ENCODE measurements around the gene SRP14. TPM values are rescaled to one million over a fixed set of nuclear protein-coding genes. Genes with fewer than 3 reads are reported as not detected.

Gene SRP14
- total and polyA plus RNA-seq, 9 donors, result 155 to 451 (median 215) TPM

GRCh38 chr15:40072216-40072990 lies 33.4 kb upstream of the SRP14 start:
- Histone ChIP-seq H3K36me3 (no peaks in the 10 kb centered on the region), H3K9me3 (no peaks in the 10 kb centered on the region), H3K27me3 (no peaks in the 10 kb centered on the region), H3K27ac (no peak overlapping the region), H3K4me3 (no peak overlapping the region), H3K4me1 (ENCODE audit: insufficient read depth) (peaks cover 12% of the 10 kb centered on the region)
- DNase-seq, result peak in 1 of 5 donors; percentile 36
- WGBS, 3 donors, result 77 to 79% (median 77%) methylated on average over 34 of the region's 34 CpGs
- intact Hi-C loops (cut with DNase I), result loop anchor here in 1 of 4 donors (5.0 kb wide), 1 partner anchor 35 kb away; the partner anchor contains the start of gene BMF
- no peak for TF ChIP-seq EP300 (IDR thresholded peaks at IDR 0.05)
- TF ChIP-seq CTCF (IDR thresholded peaks at IDR 0.05), result no peak
- TF ChIP-seq POLR2A (IDR thresholded peaks at IDR 0.05), result no peak

GRCh38 chr15:40070608-40071218 lies 31.7 kb upstream of the SRP14 start:
- DNase-seq, result no peak
- no peak overlapping the region for H3K4me3 ChIP-seq
- WGBS, 3 donors, result 93 to 94% (median 94%) methylated on average over 8 of the region's 8 CpGs
- H3K27ac ChIP-seq, result no peak overlapping the region
- H3K4me1 ChIP-seq (ENCODE audit: insufficient read depth), result peaks cover 10% of the 10 kb centered on the region
- intact Hi-C loops (cut with DNase I), result loop anchor here in 1 of 4 donors (5.0 kb wide), 1 partner anchor 37 kb away; the partner anchor contains the start of gene BMF
- no peak for TF ChIP-seq EP300 (IDR thresholded peaks at IDR 0.05)
- no peak for TF ChIP-seq POLR2A (IDR thresholded peaks at IDR 0.05)
- TF ChIP-seq CTCF (IDR thresholded peaks at IDR 0.05), result no peak
- H3K36me3 ChIP-seq, result no peaks in the 10 kb centered on the region
- H3K27me3 ChIP-seq, result no peaks in the 10 kb centered on the region
- H3K9me3 ChIP-seq, result no peaks in the 10 kb centered on the region

- intact Hi-C loops (cut with DNase I), result loop anchor here in 1 of 4 donors (5.0 kb wide), 1 partner anchor 37 kb away; the partner anchor contains the start of gene BMF
- Histone ChIP-seq H3K4me1 (ENCODE audit: insufficient read depth) (peaks cover 8% of the 10 kb centered on the region), H3K9me3 (no peaks in the 10 kb centered on the region), H3K27me3 (no peaks in the 10 kb centered on the region), H3K4me3 (no peak overlapping the region), H3K27ac (peak overlapping the region in 1 of 2 donors; percentile 74), H3K36me3 (no peaks in the 10 kb centered on the region)
- TF ChIP-seq EP300 (IDR thresholded peaks at IDR 0.05) (no peak), POLR2A (IDR thresholded peaks at IDR 0.05) (no peak), CTCF (IDR thresholded peaks at IDR 0.05) (no peak)
- DNase-seq, result no peak
- 72 to 81% (median 74%) methylated on average over 5 of the region's 5 CpGs for WGBS, 3 donors
These were observed 31.2 kb upstream of the SRP14 start for GRCh38 chr15:40070166-40070557.

GRCh38 chr15:40069178-40070165 lies 30.5 kb upstream of the SRP14 start:
- Histone ChIP-seq H3K27ac (peak overlapping the region; percentile 39 to 74), H3K36me3 (no peaks in the 10 kb centered on the region), H3K9me3 (no peaks in the 10 kb centered on the region), H3K27me3 (no peaks in the 10 kb centered on the region), H3K4me1 (ENCODE audit: insufficient read depth) (peaks cover 8% of the 10 kb centered on the region), H3K4me3 (no peak overlapping the region)
- 38 to 45% (median 44%) methylated on average over 23 to 32 of the region's 32 CpGs for WGBS, 3 donors
- TF ChIP-seq POLR2A (IDR thresholded peaks at IDR 0.05), result no peak
- TF ChIP-seq EP300 (IDR thresholded peaks at IDR 0.05), result no peak
- TF ChIP-seq CTCF (IDR thresholded peaks at IDR 0.05), result no peak
- peak; percentile 65 to 86 (median 72) for DNase-seq
- intact Hi-C loops (cut with DNase I), result loop anchor here in 1 of 4 donors (5.0 kb wide), 1 partner anchor 38 kb away; the partner anchor contains the start of gene BMF
